ENCODE data around the gene TMEM154. TPM values are rescaled to one million over a fixed set of nuclear protein-coding genes. Genes with fewer than 3 reads are reported as not detected.

TMEM154 gene
- total and polyA plus RNA-seq, 10 of the 15 experiments (the other 5 are each of a cell fraction or from before 2014, with no cell fraction given) = 5.1 to 41.4 (median 18.2) TPM

GRCh38 chr4:152667781-152668180 is 12.0 kb downstream of the TMEM154 start:
- in situ Hi-C loops (cut with MboI) = no loop called here
- Histone ChIP-seq H3K9me3 (replicated peaks; ENCODE audit: control insufficient read depth, insufficient read depth, low read length) (no peaks in the 10 kb centered on the region), H3K4me3 (no peak overlapping the region), H3K36me3 (ENCODE audit: control insufficient read depth in 2 of 2, insufficient read depth in 2 of 2, low read length in 1 of 2) (no peaks in the 10 kb centered on the region), H2AFZ (ENCODE audit: control insufficient read depth, low read depth, low read length) (no peak overlapping the region), H3K4me2 (ENCODE audit: control insufficient read depth, insufficient read depth) (no peak overlapping the region), H3K27me3 (replicated peaks in 1 of 2; ENCODE audit: control insufficient read depth in 2 of 2, insufficient read depth in 2 of 2, low read length in 1 of 2) (no peaks in the 10 kb centered on the region), H3K27ac (ENCODE audit: control insufficient read depth, insufficient read depth) (no peak overlapping the region), H3K79me2 (ENCODE audit: control insufficient read depth, insufficient read depth, low read length) (no peaks in the 10 kb centered on the region), H3K4me1 (ENCODE audit: control insufficient read depth, insufficient read depth, low read length) (peaks cover 32% of the 10 kb centered on the region), H4K20me1 (ENCODE audit: control insufficient read depth, insufficient read depth) (no peaks in the 10 kb centered on the region), H3K9ac (ENCODE audit: control insufficient read depth, insufficient read depth, low read length) (no peak overlapping the region)
- BruUV-seq (replicated peaks) = no TSS peak
- CTCF ChIA-PET = interaction anchor here (1.1 to 4.3 kb wide), 3 partner anchors 10 to 28 kb away, joined by 3 to 23 read pairs (median 3); partner anchors contain the start of gene TMEM154
- DNase-seq (ENCODE audit: low read depth, low spot score) (no peak), ATAC-seq (no peak), FAIRE-seq (no peak)
- RAD21 ChIA-PET (ENCODE audit: unreplicated experiment) = interaction anchor here (0.6 to 1.4 kb wide), 3 partner anchors 11 to 68 kb away, joined by 3 read pairs; no protein-coding TSS in a partner anchor
- WGBS (ENCODE audit: insufficient coverage, insufficient replicate concordance, low lambda C conversion rate, missing lambda C conversion rate) = 57% methylated on average over 3 of the region's 3 CpGs
- intact Hi-C loops (cut with micrococcal nuclease; ENCODE audit: unreplicated experiment) = no loop called here
- POLR2A ChIA-PET = interaction anchor here (1.3 kb wide), 1 partner anchor 10 kb away, joined by 4 read pairs; no protein-coding TSS in a partner anchor
- TF ChIP-seq EED (IDR thresholded peaks at IDR 0.05; ENCODE audit: low read depth) = no peak
- TF ChIP-seq SUZ12 (IDR thresholded peaks at IDR 0.05; ENCODE audit: unreplicated experiment) = no peak
- TF ChIP-seq MYC (IDR thresholded peaks at IDR 0.05; ENCODE audit: insufficient read depth, insufficient read length, insufficient replicate concordance, low read length, severe bottlenecking) = no peak
- no peak for TF ChIP-seq RB1 (IDR thresholded peaks at IDR 0.05; ENCODE audit: borderline replicate concordance)
- no peak for TF ChIP-seq CEBPZ (IDR thresholded peaks at IDR 0.05; ENCODE audit: low read depth, low read length)
- TF ChIP-seq POLR2A (IDR thresholded peaks at IDR 0.05; ENCODE audit: low read depth, low read length) = no peak
- TF ChIP-seq IKZF2 (IDR thresholded peaks at IDR 0.05) = no peak
- TF ChIP-seq NR2F1 (conservative IDR thresholded peaks at IDR 0.05) = no peak
- SMC1A ChIA-PET (ENCODE audit: uncharacterized antibody, unreplicated experiment) = interaction anchor here (1.0 to 4.6 kb wide), 5 partner anchors 10 to 68 kb away, joined by 3 to 29 read pairs (median 3); partner anchors contain the start of gene TMEM154
